Right lung (tissue), 5 donors: ENCODE results near the gene AGBL3. TPM values are rescaled to one million over a fixed set of nuclear protein-coding genes. Genes with fewer than 3 reads are reported as not detected.

Experiments
- DNase-seq, 2 donors: peaks; one replicate each; pipeline ENCODE4 v3.0.0-alpha.2; 2013
- polyA plus RNA-seq, 5 donors: library from polyadenylated mRNA; unstranded; fragments of 120-200 nt; gene quantifications; one replicate each; pipeline versions ENCODE4 v1.2.1 to v1.2.3, GENCODE V29; 2013; ENCODE audit warnings: inconsistent platforms in 1 of 5, low replicate concordance in 1 of 5; ENCODE audit not compliant: insufficient read length in 5 of 5, insufficient read depth in 1 of 5

AGBL3 gene
- polyA plus RNA-seq, 5 donors: 8.7 to 16.9 (median 12.6) TPM

DNA sequence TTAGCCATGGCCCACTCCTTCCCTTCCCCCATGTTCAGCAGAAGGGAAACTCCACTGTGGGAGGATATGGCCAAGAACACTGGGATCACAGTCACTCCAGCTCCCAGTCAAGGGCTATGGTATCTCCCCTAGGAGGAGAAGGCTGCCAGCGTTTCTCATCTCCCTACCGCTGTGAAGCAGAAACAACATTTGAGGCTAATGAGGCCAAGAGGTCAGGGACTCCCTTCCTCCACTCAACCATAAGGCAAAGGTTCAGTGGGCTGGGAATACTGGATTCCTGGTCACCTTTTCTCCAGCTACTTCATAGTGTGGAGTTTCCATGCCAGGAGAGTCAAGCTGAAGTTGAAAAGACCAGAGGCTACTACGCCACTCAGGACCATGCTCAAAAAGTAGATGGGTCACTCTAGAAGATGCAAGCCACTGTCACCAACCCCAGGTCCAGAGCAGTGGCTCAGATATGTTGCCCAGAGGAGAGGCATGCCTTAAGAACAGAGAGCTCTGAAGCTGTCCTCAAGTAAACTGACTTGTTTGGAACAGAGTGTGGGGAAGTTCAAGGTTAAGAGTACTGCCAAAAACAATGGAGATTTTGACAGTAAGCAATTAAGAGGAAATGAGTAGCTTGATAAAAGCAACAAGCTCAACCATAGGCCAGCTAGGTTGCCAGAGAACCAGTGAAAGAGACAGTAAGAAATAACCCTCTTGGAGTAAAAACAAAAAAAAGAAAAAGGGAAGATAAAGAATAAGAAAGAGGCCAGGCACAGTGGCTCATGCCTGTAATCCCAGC lies 157.8 kb downstream of the AGBL3 start:
- DNase-seq: no peak

- peak in 1 of 2 donors; percentile 46 for DNase-seq
Measured at GRCh38 chr7:135147341-135147898, 161.1 kb downstream of the AGBL3 start.

DNA sequence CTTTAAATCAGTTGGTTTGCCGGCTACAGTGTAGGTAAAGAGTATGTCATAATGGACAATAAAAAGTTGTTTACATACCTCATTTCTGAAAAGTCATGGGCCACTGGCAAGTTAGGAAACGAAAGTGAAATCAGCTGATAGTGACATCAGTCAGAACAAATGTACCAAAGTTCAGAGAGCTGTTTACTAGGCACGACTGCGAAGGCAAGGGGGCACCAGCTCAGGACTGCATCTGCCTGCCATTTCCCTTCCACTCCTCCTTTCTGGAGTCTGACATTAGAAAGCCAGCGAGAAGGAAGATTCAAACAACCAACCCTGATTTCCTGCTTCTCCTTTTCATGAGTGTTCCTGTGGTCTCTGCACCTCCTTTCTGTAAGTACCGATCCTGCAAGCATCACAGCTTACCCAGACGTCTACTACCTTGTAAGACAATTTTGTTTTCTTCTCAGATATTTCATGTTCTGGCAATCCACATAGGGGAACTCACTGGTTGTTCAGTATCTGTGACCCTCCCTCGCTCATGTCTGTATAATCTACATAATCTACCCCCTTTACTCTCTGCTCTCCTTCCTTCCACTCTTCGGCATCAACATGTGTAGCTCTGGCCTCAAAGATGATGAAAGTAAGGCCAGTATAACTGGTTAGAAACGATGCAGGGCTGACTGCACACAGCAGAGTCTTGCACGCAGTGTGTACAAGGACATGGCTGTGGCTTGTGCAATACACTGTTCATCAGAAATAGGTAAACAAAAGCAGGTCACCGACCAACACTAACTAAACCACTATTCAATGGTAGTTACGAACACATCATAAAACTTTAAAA lies 161.8 kb downstream of the AGBL3 start, which contains the start of gene TMEM140:
TSS of gene TMEM140 (plus strand) at position 174 of the 823 bp plus-strand sequence. CDS start 16,370 bp downstream, outside the sequence.
- DNase-seq: peak in 1 of 2 donors; percentile 42

DNA sequence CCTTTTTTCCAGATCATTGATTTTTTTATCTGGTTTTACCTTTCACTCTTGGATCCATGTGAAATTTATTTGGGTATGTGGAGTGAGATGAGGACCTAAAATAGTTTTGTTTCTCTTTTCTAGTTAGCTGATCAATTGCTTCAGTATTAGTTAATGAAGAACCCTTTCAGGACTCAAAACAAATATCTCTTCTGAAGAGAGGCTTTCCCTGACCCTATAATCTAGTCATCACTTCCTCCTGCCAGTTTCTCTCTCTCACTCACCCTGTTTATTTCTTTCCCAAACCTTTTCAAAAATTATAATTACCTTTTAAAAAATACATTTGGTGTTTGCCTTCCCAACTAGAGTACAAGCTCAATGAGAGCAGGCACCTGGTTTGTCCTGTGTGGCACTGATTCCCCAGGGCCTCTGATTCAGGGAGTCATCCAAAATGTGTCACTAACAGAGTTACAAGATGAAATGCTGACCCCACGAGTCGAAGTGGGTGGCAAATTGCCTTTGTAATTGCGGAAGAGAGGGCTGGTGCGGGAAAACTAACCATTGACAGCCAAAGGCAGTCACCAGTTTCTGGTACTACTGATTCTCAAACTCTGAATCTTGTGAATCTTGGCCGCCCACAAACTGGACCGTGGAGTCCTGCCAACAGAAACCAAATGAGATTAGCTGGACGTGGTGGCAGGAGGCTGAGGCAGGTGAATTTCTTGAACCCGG lies 163.9 kb downstream of the AGBL3 start:
- no peak for DNase-seq

- DNase-seq: no peak
Measured at GRCh38 chr7:135151132-135151531, 164.8 kb downstream of the AGBL3 start.

DNA sequence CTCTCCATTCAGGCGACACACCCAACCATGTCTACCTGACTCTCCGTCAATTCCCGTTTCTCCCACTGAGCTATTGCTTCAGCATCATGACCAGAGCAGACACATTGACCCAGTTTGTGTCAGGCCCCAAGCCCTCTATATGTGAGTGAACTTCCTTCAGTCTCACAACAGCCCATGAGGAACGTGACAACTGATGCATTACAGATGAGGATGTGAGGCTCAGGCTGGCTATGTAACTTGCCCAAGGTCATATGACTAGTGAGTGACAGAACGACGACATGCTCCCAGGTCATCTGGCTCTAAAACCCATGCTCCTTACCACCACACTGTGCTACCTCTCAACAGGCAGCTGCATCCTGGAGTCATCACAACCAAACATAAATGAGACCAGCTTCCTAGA lies 165.2 kb downstream of the AGBL3 start:
- DNase-seq: no peak

- no peak for DNase-seq
Measured at GRCh38 chr7:135152442-135152841, 166.1 kb downstream of the AGBL3 start.

GRCh38 chr7:135154734-135155133 lies 168.4 kb downstream of the AGBL3 start:
- no peak for DNase-seq

GRCh38 chr7:135156290-135156689 lies 170.0 kb downstream of the AGBL3 start:
- no peak for DNase-seq

GRCh38 chr7:135158141-135158655 lies 171.9 kb downstream of the AGBL3 start:
- no peak for DNase-seq

DNA sequence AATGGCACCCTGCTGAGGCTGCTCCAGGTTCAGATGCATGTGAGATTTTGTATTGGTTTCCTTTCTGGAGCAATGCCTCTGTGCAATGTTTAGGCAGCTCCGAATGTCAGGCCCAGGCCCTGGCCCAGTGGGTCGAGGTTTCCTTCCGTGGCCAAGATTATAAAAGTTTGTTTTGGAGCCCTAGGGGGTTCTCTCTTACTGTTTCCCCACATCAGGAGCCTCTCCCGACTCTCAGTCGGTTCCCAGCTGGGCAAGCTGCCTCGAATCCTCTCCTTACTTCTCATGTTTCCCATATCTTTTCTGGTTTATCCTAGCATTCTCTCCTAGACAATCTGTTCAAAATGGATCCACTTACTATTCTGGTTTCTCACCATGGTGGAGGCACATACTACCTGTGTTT lies 172.6 kb downstream of the AGBL3 start:
- no peak for DNase-seq

GRCh38 chr7:135159359-135160085 lies 173.2 kb downstream of the AGBL3 start:
- no peak for DNase-seq

DNA sequence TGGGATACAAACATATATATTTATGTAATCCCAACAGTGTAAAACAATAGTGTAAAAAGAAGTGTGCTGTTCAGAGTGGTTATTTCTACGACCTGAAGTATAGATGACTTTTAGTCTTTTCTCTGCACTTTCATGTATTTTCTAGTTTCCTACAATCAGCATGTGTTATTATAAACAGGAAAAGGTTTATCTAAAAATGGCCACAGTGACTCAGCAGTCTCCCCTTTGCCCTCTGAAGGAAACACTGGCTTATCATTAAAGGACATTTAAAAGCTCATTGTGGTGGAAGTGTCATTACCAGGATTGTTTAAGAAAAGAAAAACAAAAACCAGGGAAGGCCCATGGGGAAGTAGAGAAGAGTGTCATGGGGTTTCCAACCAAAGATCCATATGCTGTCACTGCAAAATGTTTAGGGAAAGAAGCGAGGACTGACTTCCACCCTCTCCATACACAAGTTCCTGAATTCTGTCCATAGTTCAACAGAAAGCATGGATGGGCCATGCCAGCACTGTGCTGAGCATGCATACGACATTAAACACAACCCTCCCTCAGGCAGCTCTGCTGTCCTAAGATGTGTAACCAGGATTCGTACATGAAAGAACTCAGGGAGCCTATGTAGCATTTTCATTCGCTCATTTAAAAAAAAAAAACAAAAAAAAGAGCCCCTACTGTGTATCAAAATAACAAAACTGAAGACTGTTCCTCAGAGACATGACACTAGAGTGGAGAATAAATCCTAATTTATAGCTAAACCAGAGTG lies 174.0 kb downstream of the AGBL3 start:
- no peak for DNase-seq

GRCh38 chr7:135160858-135161653 lies 174.7 kb downstream of the AGBL3 start:
- DNase-seq: no peak

DNA sequence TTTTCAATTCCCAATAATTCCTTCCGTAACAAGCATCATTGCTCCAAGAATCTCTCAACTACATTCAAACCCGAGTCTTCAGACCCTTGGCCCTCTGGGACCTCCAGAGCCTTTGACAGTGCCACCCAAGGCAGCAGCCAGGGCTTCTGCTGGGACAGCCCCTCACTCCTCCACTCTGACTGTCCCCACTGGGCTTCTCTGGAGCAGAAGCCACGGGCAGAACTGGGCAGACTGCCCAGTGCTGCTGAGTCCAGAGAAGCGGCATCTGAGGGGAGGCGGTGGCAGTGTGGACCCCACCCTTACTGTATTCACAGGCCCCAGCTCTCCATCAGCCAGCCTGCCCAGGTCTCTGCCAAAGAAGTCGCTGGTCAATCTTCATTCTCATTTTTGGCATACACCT lies 175.4 kb downstream of the AGBL3 start:
- no peak for DNase-seq

- no peak for DNase-seq
Measured at GRCh38 chr7:135162382-135163001, 176.2 kb downstream of the AGBL3 start.

DNA sequence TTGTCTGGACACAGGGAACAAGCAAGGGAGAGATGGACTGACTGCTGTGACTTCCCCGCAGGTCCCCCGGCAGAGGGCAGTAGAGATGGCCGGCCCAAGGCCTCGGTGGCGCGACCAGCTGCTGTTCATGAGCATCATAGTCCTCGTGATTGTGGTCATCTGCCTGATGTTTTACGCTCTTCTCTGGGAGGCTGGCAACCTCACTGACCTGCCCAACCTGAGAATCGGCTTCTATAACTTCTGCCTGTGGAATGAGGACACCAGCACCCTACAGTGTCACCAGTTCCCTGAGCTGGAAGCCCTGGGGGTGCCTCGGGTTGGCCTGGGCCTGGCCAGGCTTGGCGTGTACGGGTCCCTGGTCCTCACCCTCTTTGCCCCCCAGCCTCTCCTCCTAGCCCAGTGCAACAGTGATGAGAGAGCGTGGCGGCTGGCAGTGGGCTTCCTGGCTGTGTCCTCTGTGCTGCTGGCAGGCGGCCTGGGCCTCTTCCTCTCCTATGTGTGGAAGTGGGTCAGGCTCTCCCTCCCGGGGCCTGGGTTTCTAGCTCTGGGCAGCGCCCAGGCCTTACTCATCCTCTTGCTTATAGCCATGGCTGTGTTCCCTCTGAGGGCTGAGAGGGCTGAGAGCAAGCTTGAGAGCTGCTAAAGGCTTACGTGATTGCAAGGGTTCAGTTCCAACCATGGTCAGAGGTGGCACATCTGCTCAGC lies 178.2 kb downstream of the AGBL3 start:
- no peak for DNase-seq

GRCh38 chr7:135165862-135166261 lies 179.6 kb downstream of the AGBL3 start:
- no peak for DNase-seq
